ENCODE measurements around the gene BRIP1.
"Not testable (repeated sequence)": the region's sequence is repeated elsewhere in the genome, so short reads cannot be mapped to it uniquely, and the experiment has no call there.

Gene BRIP1

GRCh38 chr17:61782683-61783082, 80.6 kb downstream of the BRIP1 start (continued):
- TF ChIP-seq, protein P1, sequence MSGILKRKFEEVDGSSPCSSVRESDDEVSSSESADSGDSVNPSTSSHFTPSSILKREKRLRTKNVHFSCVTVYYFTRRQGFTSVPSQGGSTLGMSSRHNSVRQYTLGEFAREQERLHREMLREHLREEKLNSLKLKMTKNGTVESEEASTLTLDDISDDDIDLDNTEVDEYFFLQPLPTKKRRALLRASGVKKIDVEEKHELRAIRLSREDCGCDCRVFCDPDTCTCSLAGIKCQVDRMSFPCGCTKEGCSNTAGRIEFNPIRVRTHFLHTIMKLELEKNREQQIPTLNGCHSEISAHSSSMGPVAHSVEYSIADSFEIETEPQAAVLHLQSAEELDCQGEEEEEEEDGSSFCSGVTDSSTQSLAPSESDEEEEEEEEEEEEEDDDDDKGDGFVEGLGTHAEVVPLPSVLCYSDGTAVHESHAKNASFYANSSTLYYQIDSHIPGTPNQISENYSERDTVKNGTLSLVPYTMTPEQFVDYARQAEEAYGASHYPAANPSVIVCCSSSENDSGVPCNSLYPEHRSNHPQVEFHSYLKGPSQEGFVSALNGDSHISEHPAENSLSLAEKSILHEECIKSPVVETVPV (CRISPR knock-in tag; IDR thresholded peaks at IDR 0.05), result no peak
- no peak for TF ChIP-seq ZNF70 (CRISPR knock-in tag; IDR thresholded peaks at IDR 0.05)

GRCh38 chr17:61775364-61775763, 88.0 kb downstream of the BRIP1 start:
- no peak for ATAC-seq
- TF ChIP-seq ZC3H10 (CRISPR knock-in tag; IDR thresholded peaks at IDR 0.05) (no peak), TOX (CRISPR knock-in tag; IDR thresholded peaks at IDR 0.05; ENCODE audit: borderline replicate concordance) (no peak), ISL1 (CRISPR knock-in tag; IDR thresholded peaks at IDR 0.05) (no peak), OSR1 (CRISPR knock-in tag; IDR thresholded peaks at IDR 0.05) (no peak), ESRRG (CRISPR knock-in tag; IDR thresholded peaks at IDR 0.05) (no peak), ZNF70 (CRISPR knock-in tag; IDR thresholded peaks at IDR 0.05) (no peak), TCF4 (CRISPR knock-in tag; IDR thresholded peaks at IDR 0.05; ENCODE audit: borderline replicate concordance) (no peak), ZNF565 (CRISPR knock-in tag; conservative IDR thresholded peaks at IDR 0.05; ENCODE audit: low read depth) (no peak), PPARA (CRISPR knock-in tag; IDR thresholded peaks at IDR 0.05; ENCODE audit: borderline replicate concordance) (no peak), SNAI2 (CRISPR knock-in tag; IDR thresholded peaks at IDR 0.05) (no peak), CSDC2 (CRISPR knock-in tag; IDR thresholded peaks at IDR 0.05) (no peak), ARNTL (CRISPR knock-in tag; IDR thresholded peaks at IDR 0.05; ENCODE audit: borderline replicate concordance, low read depth) (no peak), GLIS3 (CRISPR knock-in tag; IDR thresholded peaks at IDR 0.05) (no peak), ZNF8 (CRISPR knock-in tag; IDR thresholded peaks at IDR 0.05) (no peak), ZFP30 (CRISPR knock-in tag; IDR thresholded peaks at IDR 0.05) (no peak), RARB (CRISPR knock-in tag; IDR thresholded peaks at IDR 0.05) (no peak)
- TF ChIP-seq, protein P2, sequence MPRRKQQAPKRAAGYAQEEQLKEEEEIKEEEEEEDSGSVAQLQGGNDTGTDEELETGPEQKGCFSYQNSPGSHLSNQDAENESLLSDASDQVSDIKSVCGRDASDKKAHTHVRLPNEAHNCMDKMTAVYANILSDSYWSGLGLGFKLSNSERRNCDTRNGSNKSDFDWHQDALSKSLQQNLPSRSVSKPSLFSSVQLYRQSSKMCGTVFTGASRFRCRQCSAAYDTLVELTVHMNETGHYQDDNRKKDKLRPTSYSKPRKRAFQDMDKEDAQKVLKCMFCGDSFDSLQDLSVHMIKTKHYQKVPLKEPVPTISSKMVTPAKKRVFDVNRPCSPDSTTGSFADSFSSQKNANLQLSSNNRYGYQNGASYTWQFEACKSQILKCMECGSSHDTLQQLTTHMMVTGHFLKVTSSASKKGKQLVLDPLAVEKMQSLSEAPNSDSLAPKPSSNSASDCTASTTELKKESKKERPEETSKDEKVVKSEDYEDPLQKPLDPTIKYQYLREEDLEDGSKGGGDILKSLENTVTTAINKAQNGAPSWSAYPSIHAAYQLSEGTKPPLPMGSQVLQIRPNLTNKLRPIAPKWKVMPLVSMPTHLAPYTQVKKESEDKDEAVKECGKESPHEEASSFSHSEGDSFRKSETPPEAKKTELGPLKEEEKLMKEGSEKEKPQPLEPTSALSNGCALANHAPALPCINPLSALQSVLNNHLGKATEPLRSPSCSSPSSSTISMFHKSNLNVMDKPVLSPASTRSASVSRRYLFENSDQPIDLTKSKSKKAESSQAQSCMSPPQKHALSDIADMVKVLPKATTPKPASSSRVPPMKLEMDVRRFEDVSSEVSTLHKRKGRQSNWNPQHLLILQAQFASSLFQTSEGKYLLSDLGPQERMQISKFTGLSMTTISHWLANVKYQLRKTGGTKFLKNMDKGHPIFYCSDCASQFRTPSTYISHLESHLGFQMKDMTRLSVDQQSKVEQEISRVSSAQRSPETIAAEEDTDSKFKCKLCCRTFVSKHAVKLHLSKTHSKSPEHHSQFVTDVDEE (CRISPR knock-in tag; IDR thresholded peaks at IDR 0.05), result no peak
- TF ChIP-seq, protein P3, sequence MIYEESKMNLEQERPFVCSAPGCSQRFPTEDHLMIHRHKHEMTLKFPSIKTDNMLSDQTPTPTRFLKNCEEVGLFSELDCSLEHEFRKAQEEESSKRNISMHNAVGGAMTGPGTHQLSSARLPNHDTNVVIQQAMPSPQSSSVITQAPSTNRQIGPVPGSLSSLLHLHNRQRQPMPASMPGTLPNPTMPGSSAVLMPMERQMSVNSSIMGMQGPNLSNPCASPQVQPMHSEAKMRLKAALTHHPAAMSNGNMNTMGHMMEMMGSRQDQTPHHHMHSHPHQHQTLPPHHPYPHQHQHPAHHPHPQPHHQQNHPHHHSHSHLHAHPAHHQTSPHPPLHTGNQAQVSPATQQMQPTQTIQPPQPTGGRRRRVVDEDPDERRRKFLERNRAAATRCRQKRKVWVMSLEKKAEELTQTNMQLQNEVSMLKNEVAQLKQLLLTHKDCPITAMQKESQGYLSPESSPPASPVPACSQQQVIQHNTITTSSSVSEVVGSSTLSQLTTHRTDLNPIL (CRISPR knock-in tag; IDR thresholded peaks at IDR 0.05; ENCODE audit: low read depth), result no peak
- TF ChIP-seq, protein P1 (CRISPR knock-in tag; IDR thresholded peaks at IDR 0.05), result no peak
- TF ChIP-seq, protein P4, sequence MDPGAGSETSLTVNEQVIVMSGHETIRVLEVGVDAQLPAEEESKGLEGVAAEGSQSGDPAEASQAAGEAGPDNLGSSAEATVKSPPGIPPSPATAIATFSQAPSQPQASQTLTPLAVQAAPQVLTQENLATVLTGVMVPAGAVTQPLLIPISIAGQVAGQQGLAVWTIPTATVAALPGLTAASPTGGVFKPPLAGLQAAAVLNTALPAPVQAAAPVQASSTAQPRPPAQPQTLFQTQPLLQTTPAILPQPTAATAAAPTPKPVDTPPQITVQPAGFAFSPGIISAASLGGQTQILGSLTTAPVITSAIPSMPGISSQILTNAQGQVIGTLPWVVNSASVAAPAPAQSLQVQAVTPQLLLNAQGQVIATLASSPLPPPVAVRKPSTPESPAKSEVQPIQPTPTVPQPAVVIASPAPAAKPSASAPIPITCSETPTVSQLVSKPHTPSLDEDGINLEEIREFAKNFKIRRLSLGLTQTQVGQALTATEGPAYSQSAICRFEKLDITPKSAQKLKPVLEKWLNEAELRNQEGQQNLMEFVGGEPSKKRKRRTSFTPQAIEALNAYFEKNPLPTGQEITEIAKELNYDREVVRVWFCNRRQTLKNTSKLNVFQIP (CRISPR knock-in tag; IDR thresholded peaks at IDR 0.05; ENCODE audit: borderline replicate concordance, low read depth), result no peak

DNA sequence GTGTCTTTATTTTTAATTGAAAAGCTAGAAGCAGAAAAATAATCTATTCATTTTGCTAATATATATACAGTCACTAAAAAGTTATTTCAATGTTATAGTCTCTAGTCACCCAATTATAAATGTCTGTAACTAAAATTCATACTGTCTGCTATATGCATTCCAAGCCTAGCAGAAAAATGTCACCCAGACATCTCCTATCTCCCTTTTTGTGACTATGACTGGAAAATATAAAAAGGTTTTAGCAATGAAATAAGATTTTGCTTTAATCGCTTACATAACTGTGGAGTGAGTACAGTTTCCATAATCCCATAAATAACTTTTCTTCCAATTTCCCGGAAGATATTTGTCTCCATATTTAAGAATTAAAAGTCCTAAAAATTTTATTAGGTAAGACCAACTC, 88.6 kb downstream of the BRIP1 start:
- TF ChIP-seq OSR1 (CRISPR knock-in tag; IDR thresholded peaks at IDR 0.05), result no peak
- no peak for TF ChIP-seq SNAI2 (CRISPR knock-in tag; IDR thresholded peaks at IDR 0.05)
- TF ChIP-seq, protein P4 (CRISPR knock-in tag; IDR thresholded peaks at IDR 0.05; ENCODE audit: borderline replicate concordance, low read depth), result no peak
- ATAC-seq, result no peak

DNA sequence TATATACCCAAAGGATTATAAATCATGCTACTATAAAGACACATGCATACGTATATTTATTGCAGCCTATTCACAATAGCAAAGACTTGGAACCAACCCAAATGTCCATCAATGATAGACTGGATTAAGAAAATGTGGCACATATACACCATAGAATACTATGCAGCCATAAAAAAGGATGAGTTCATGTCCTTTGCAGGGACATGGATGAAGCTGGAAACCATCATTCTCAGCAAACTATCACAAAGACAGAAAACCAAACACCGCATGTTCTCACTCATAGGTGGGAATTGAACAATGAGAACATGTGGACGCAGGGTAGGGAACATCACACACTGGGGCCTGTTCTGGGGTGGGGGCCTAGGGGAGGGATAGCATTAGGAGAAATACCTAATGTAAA, 89.2 kb downstream of the BRIP1 start:
- ATAC-seq, result not testable (repeated sequence)

Data from SK-N-SH treated with all-trans-retinoic acid at 6 μM for 48 hours (cell line).